Chondrocyte (in vitro differentiated cells): Measurements from ENCODE around the gene CNR2. TPM values are rescaled to one million over a fixed set of nuclear protein-coding genes. Genes with fewer than 3 reads are reported as not detected.
"Not testable (repeated sequence)": the region's sequence is repeated elsewhere in the genome, so short reads cannot be mapped to it uniquely, and the experiment has no call there.

Experiments
- DNase-seq: peaks from one replicate; pipeline ENCODE4 v3.0.0; 2021; ENCODE audit warnings: mixed read lengths, low spot score
- H3K27ac Mint-ChIP-seq: one replicate; pipeline ENCODE4 v1.8.0; 2021; ENCODE audit warnings: mild to moderate bottlenecking, moderate library complexity, mixed read lengths; ENCODE audit not compliant: unreplicated experiment
- H3K27me3 Mint-ChIP-seq: 2 replicates; pipeline ENCODE4 v1.8.0; 2021; ENCODE audit warnings: low read depth, mixed read lengths
- H3K36me3 Mint-ChIP-seq: 2 replicates; pipeline ENCODE4 v1.8.0; 2021; ENCODE audit warnings: low read depth, mixed read lengths
- H3K4me1 Mint-ChIP-seq: 2 replicates; pipeline ENCODE4 v1.8.0; 2021; ENCODE audit warnings: low read depth, mild to moderate bottlenecking, mixed read lengths
- H3K4me3 Mint-ChIP-seq: one replicate; pipeline ENCODE4 v1.8.0; 2021; ENCODE audit warnings: mild to moderate bottlenecking, moderate library complexity, mixed read lengths; ENCODE audit not compliant: unreplicated experiment
- H3K9me3 Mint-ChIP-seq: 2 replicates; pipeline ENCODE4 v1.8.0; 2021; ENCODE audit warnings: low read depth, mixed read lengths
- CTCF ChIP-seq: fragments of 200-600 bp; sonication (generic); IDR thresholded peaks from 2 replicates; pipeline ENCODE4 v1.5.0; 2021; ENCODE audit warnings: antibody characterized with exemption, mild to moderate bottlenecking, moderate library complexity
- long read RNA-seq: library from polyadenylated mRNA; stranded (forward); transcript quantifications from one replicate; pipeline ENCODE4 v2.0.0, GENCODE V29; 2021
- total RNA-seq: library from RNA; stranded (reverse); gene quantifications from 3 replicates; pipeline ENCODE4 v1.2.1, GENCODE V29; 2021

The CNR2 gene
- total RNA-seq = not detected in 3 replicates
- long read RNA-seq = 0 reads

GRCh38 chr1:23913212-23913880, at the start of gene CNR2:
TSS of gene CNR2 (minus strand) at chr1:23913362. CDS start at chr1:23875617, 37,745 bp downstream.
- Mint-ChIP-seq H3K27ac (no peak within 1 kb of the TSS), H3K4me1 (no peaks in the 10 kb centered on the region), H3K27me3 (peaks cover 21% of the 10 kb centered on the region), H3K4me3 (no peak within 1 kb of the TSS), H3K36me3 (peaks cover 1% of the 10 kb centered on the region), H3K9me3 (no peaks in the 10 kb centered on the region)
- DNase-seq = no peak
- no peak for TF ChIP-seq CTCF

- peaks cover 14% of the 10 kb centered on the region for H3K36me3 Mint-ChIP-seq
- H3K4me1 Mint-ChIP-seq = peaks cover 38% of the 10 kb centered on the region
- no peak for DNase-seq
- peak overlapping the region; percentile 99 for H3K4me3 Mint-ChIP-seq
- TF ChIP-seq CTCF = peak; percentile 19
- no peaks in the 10 kb centered on the region for H3K9me3 Mint-ChIP-seq
- no peaks in the 10 kb centered on the region for H3K27me3 Mint-ChIP-seq
- peak overlapping the region; percentile 100 for H3K27ac Mint-ChIP-seq
Measured at GRCh38 chr1:23960291-23961020, 47.3 kb upstream of the CNR2 start.

GRCh38 chr1:23959461-23960290, 46.5 kb upstream of the CNR2 start, which contains the start of gene PNRC2:
TSS of gene PNRC2 (plus strand) at chr1:23959828. CDS start at chr1:23961458, 1,630 bp downstream.
- peak within 1 kb of the TSS; percentile 100 for H3K27ac Mint-ChIP-seq
- peak; percentile 98 for DNase-seq
- peaks cover 14% of the 10 kb centered on the region for H3K36me3 Mint-ChIP-seq
- TF ChIP-seq CTCF = peak; percentile 28
- no peaks in the 10 kb centered on the region for H3K9me3 Mint-ChIP-seq
- H3K27me3 Mint-ChIP-seq = no peaks in the 10 kb centered on the region
- H3K4me1 Mint-ChIP-seq = peaks cover 43% of the 10 kb centered on the region
- H3K4me3 Mint-ChIP-seq = peak within 1 kb of the TSS; percentile 99

GRCh38 chr1:23958810-23959460, 45.8 kb upstream of the CNR2 start:
- Mint-ChIP-seq H3K4me3 (peak overlapping the region; percentile 99), H3K9me3 (no peaks in the 10 kb centered on the region), H3K27me3 (no peaks in the 10 kb centered on the region), H3K36me3 (peaks cover 14% of the 10 kb centered on the region), H3K27ac (peak overlapping the region; percentile 100), H3K4me1 (peaks cover 38% of the 10 kb centered on the region)
- TF ChIP-seq CTCF = peak; percentile 76
- no peak for DNase-seq

- H3K27me3 Mint-ChIP-seq, DNase-seq, H3K9me3 Mint-ChIP-seq: not testable (repeated sequence)
- H3K27ac Mint-ChIP-seq = peak overlapping the region; percentile 100
- peaks cover 36% of the 10 kb centered on the region for H3K4me1 Mint-ChIP-seq
- H3K36me3 Mint-ChIP-seq = peaks cover 14% of the 10 kb centered on the region
- H3K4me3 Mint-ChIP-seq = peak overlapping the region; percentile 99
Measured at GRCh38 chr1:23958040-23958809, 45.1 kb upstream of the CNR2 start.
